ENCODE measurements around the gene MYH16. TPM values are rescaled to one million over a fixed set of nuclear protein-coding genes. Genes with fewer than 3 reads are reported as not detected.
"Not testable (repeated sequence)": the region's sequence is repeated elsewhere in the genome, so short reads cannot be mapped to it uniquely, and the experiment has no call there.

The MYH16 gene
- total and polyA plus RNA-seq, 2 donors = 0.05 to 0.09 TPM

GRCh38 chr7:99267841-99268576 lies 4.6 kb upstream of the MYH16 start:
- Histone ChIP-seq H3K36me3 (ENCODE audit: control insufficient read depth in 2 of 2, insufficient read depth in 2 of 2, low read length in 1 of 2) (no peaks in the 10 kb centered on the region), H3K4me3 (ENCODE audit: low read length in 2 of 2) (no peak overlapping the region), H3K27ac (ENCODE audit: low read depth in 1 of 2, low read length in 1 of 2) (no peak overlapping the region), H3K9me3 (ENCODE audit: control insufficient read depth in 2 of 2, insufficient read depth in 1 of 2, low read length in 1 of 2) (no peaks in the 10 kb centered on the region), H3K27me3 (ENCODE audit: control insufficient read depth in 2 of 2, insufficient read depth in 1 of 2, low read length in 1 of 2) (no peaks in the 10 kb centered on the region), H3K4me1 (ENCODE audit: control insufficient read depth in 2 of 2, insufficient read depth in 2 of 2, low read length in 2 of 2) (no peaks in the 10 kb centered on the region)
- WGBS = 92% methylated on average over 17 of the region's 17 CpGs
- no peak for DNase-seq (ENCODE audit: low read depth in 6 of 9, low spot score in 9 of 9)

GRCh38 chr7:99268577-99268908 lies 4.1 kb upstream of the MYH16 start:
- no peaks in the 10 kb centered on the region for H3K4me1 ChIP-seq (ENCODE audit: control insufficient read depth in 2 of 2, insufficient read depth in 2 of 2, low read length in 2 of 2)
- no peak overlapping the region for H3K27ac ChIP-seq (ENCODE audit: low read depth in 1 of 2, low read length in 1 of 2)
- WGBS = 94% methylated on average over 4 of the region's 4 CpGs
- no peaks in the 10 kb centered on the region for H3K27me3 ChIP-seq (ENCODE audit: control insufficient read depth in 2 of 2, insufficient read depth in 1 of 2, low read length in 1 of 2)
- no peak for DNase-seq (ENCODE audit: low read depth in 6 of 9, low spot score in 9 of 9)
- no peaks in the 10 kb centered on the region for H3K36me3 ChIP-seq (ENCODE audit: control insufficient read depth in 2 of 2, insufficient read depth in 2 of 2, low read length in 1 of 2)
- H3K9me3 ChIP-seq (ENCODE audit: control insufficient read depth in 2 of 2, insufficient read depth in 1 of 2, low read length in 1 of 2) = no peaks in the 10 kb centered on the region
- H3K4me3 ChIP-seq (ENCODE audit: low read length in 2 of 2) = no peak overlapping the region

- no peak for DNase-seq (ENCODE audit: low read depth in 6 of 9, low spot score in 9 of 9)
- H3K27me3 ChIP-seq (ENCODE audit: control insufficient read depth in 2 of 2, insufficient read depth in 1 of 2, low read length in 1 of 2) = no peaks in the 10 kb centered on the region
- H3K4me1 ChIP-seq (ENCODE audit: control insufficient read depth in 2 of 2, insufficient read depth in 2 of 2, low read length in 2 of 2) = no peaks in the 10 kb centered on the region
- no peaks in the 10 kb centered on the region for H3K9me3 ChIP-seq (ENCODE audit: control insufficient read depth in 2 of 2, insufficient read depth in 1 of 2, low read length in 1 of 2)
- 91% methylated on average over 16 of the region's 16 CpGs for WGBS
- no peaks in the 10 kb centered on the region for H3K36me3 ChIP-seq (ENCODE audit: control insufficient read depth in 2 of 2, insufficient read depth in 2 of 2, low read length in 1 of 2)
- H3K27ac ChIP-seq (ENCODE audit: low read depth in 1 of 2, low read length in 1 of 2) = no peak overlapping the region
- no peak overlapping the region for H3K4me3 ChIP-seq (ENCODE audit: low read length in 2 of 2)
These were observed 1.9 kb upstream of the MYH16 start for GRCh38 chr7:99270702-99271101.

GRCh38 chr7:99273561-99273960 lies 922 bp downstream of the MYH16 start:
- not testable (repeated sequence) for H3K4me3 ChIP-seq (ENCODE audit: low read length in 2 of 2); H3K36me3 ChIP-seq (ENCODE audit: control insufficient read depth in 2 of 2, insufficient read depth in 2 of 2, low read length in 1 of 2); DNase-seq (ENCODE audit: low read depth in 6 of 9, low spot score in 9 of 9); H3K4me1 ChIP-seq (ENCODE audit: control insufficient read depth in 2 of 2, insufficient read depth in 2 of 2, low read length in 2 of 2); H3K27ac ChIP-seq (ENCODE audit: low read depth in 1 of 2, low read length in 1 of 2); H3K27me3 ChIP-seq (ENCODE audit: control insufficient read depth in 2 of 2, insufficient read depth in 1 of 2, low read length in 1 of 2); H3K9me3 ChIP-seq (ENCODE audit: control insufficient read depth in 2 of 2, insufficient read depth in 1 of 2, low read length in 1 of 2)
- WGBS = 95% methylated on average over 1 of the region's 1 CpG

- not testable (repeated sequence) for DNase-seq (ENCODE audit: low read depth in 6 of 9, low spot score in 9 of 9); H3K9me3 ChIP-seq (ENCODE audit: control insufficient read depth in 2 of 2, insufficient read depth in 1 of 2, low read length in 1 of 2); H3K4me1 ChIP-seq (ENCODE audit: control insufficient read depth in 2 of 2, insufficient read depth in 2 of 2, low read length in 2 of 2); H3K27me3 ChIP-seq (ENCODE audit: control insufficient read depth in 2 of 2, insufficient read depth in 1 of 2, low read length in 1 of 2); H3K4me3 ChIP-seq (ENCODE audit: low read length in 2 of 2); H3K27ac ChIP-seq (ENCODE audit: low read depth in 1 of 2, low read length in 1 of 2); H3K36me3 ChIP-seq (ENCODE audit: control insufficient read depth in 2 of 2, insufficient read depth in 2 of 2, low read length in 1 of 2)
- WGBS = 98% methylated on average over 7 of the region's 7 CpGs
These were observed 2.3 kb downstream of the MYH16 start for GRCh38 chr7:99274908-99275307.

GRCh38 chr7:99275496-99275895 lies 2.9 kb downstream of the MYH16 start:
- no peaks in the 10 kb centered on the region for H3K27me3 ChIP-seq (ENCODE audit: control insufficient read depth in 2 of 2, insufficient read depth in 1 of 2, low read length in 1 of 2)
- H3K36me3 ChIP-seq (ENCODE audit: control insufficient read depth in 2 of 2, insufficient read depth in 2 of 2, low read length in 1 of 2) = no peaks in the 10 kb centered on the region
- no peaks in the 10 kb centered on the region for H3K9me3 ChIP-seq (ENCODE audit: control insufficient read depth in 2 of 2, insufficient read depth in 1 of 2, low read length in 1 of 2)
- no peak overlapping the region for H3K27ac ChIP-seq (ENCODE audit: low read depth in 1 of 2, low read length in 1 of 2)
- DNase-seq (ENCODE audit: low read depth in 6 of 9, low spot score in 9 of 9) = no peak
- WGBS = 98% methylated on average over 7 of the region's 7 CpGs
- H3K4me3 ChIP-seq (ENCODE audit: low read length in 2 of 2) = no peak overlapping the region
- no peaks in the 10 kb centered on the region for H3K4me1 ChIP-seq (ENCODE audit: control insufficient read depth in 2 of 2, insufficient read depth in 2 of 2, low read length in 2 of 2)

GRCh38 chr7:99278180-99278579 lies 5.5 kb downstream of the MYH16 start:
- Histone ChIP-seq H3K4me3 (ENCODE audit: low read length in 2 of 2) (no peak overlapping the region), H3K9me3 (ENCODE audit: control insufficient read depth in 2 of 2, insufficient read depth in 1 of 2, low read length in 1 of 2) (no peaks in the 10 kb centered on the region), H3K27me3 (ENCODE audit: control insufficient read depth in 2 of 2, insufficient read depth in 1 of 2, low read length in 1 of 2) (no peaks in the 10 kb centered on the region), H3K4me1 (ENCODE audit: control insufficient read depth in 2 of 2, insufficient read depth in 2 of 2, low read length in 2 of 2) (no peaks in the 10 kb centered on the region), H3K36me3 (ENCODE audit: control insufficient read depth in 2 of 2, insufficient read depth in 2 of 2, low read length in 1 of 2) (no peaks in the 10 kb centered on the region), H3K27ac (ENCODE audit: low read depth in 1 of 2, low read length in 1 of 2) (no peak overlapping the region)
- DNase-seq (ENCODE audit: low read depth in 6 of 9, low spot score in 9 of 9) = no peak
- 93% methylated on average over 5 of the region's 5 CpGs for WGBS

GRCh38 chr7:99284165-99284564 lies 11.5 kb downstream of the MYH16 start:
- not testable (repeated sequence) for H3K36me3 ChIP-seq (ENCODE audit: control insufficient read depth in 2 of 2, insufficient read depth in 2 of 2, low read length in 1 of 2); H3K4me1 ChIP-seq (ENCODE audit: control insufficient read depth in 2 of 2, insufficient read depth in 2 of 2, low read length in 2 of 2)

GRCh38 chr7:99287779-99288534 lies 15.3 kb downstream of the MYH16 start:
- Histone ChIP-seq H3K27ac (ENCODE audit: low read depth in 1 of 2, low read length in 1 of 2) (no peak overlapping the region), H3K4me1 (ENCODE audit: control insufficient read depth in 2 of 2, insufficient read depth in 2 of 2, low read length in 2 of 2) (no peaks in the 10 kb centered on the region), H3K27me3 (ENCODE audit: control insufficient read depth in 2 of 2, insufficient read depth in 1 of 2, low read length in 1 of 2) (no peaks in the 10 kb centered on the region), H3K36me3 (ENCODE audit: control insufficient read depth in 2 of 2, insufficient read depth in 2 of 2, low read length in 1 of 2) (no peaks in the 10 kb centered on the region), H3K4me3 (ENCODE audit: low read length in 2 of 2) (no peak overlapping the region), H3K9me3 (ENCODE audit: control insufficient read depth in 2 of 2, insufficient read depth in 1 of 2, low read length in 1 of 2) (no peaks in the 10 kb centered on the region)
- no peak for DNase-seq (ENCODE audit: low read depth in 6 of 9, low spot score in 9 of 9)
- 96% methylated on average over 23 of the region's 23 CpGs for WGBS

More at GRCh38 chr7:99284165-99284564, 11.5 kb downstream of the MYH16 start:
- H3K9me3 ChIP-seq (ENCODE audit: control insufficient read depth in 2 of 2, insufficient read depth in 1 of 2, low read length in 1 of 2); H3K27me3 ChIP-seq (ENCODE audit: control insufficient read depth in 2 of 2, insufficient read depth in 1 of 2, low read length in 1 of 2); H3K27ac ChIP-seq (ENCODE audit: low read depth in 1 of 2, low read length in 1 of 2); H3K4me3 ChIP-seq (ENCODE audit: low read length in 2 of 2); DNase-seq (ENCODE audit: low read depth in 6 of 9, low spot score in 9 of 9): not testable (repeated sequence)
- 97% methylated on average over 4 of the region's 4 CpGs for WGBS

Measured in thymus (tissue), 11 donors.